Lung (tissue), 12 donors: ENCODE data around the gene C19orf53. TPM values are rescaled to one million over a fixed set of nuclear protein-coding genes. Genes with fewer than 3 reads are reported as not detected.

ENCODE experiments used
- ATAC-seq: fragments of 200-7000 bp; cut with Tn5 transposase; one replicate; pipeline ENCODE4 v1.9.1; 2020; ENCODE audit warnings: moderate number of reproducible peaks; ENCODE audit not compliant: insufficient read depth, low FRiP score
- DNase-seq, 3 donors: peaks; one replicate each; pipeline ENCODE4 v3.0.0-alpha.2; 2013 to 2017
- H3K27ac ChIP-seq, 2 donors: one replicate each; pipeline ENCODE4 v1.5.1; 2013; ENCODE audit warnings: mild to moderate bottlenecking in 2 of 2, moderate library complexity in 2 of 2, control low read depth in 1 of 2, inconsistent platforms in 1 of 2, low read depth in 1 of 2, low read length in 1 of 2
- H3K27me3 ChIP-seq, 3 donors: one replicate each; pipeline ENCODE4 v1.5.1; 2013; ENCODE audit warnings: low read length in 2 of 3; ENCODE audit not compliant: control insufficient read depth in 3 of 3, insufficient read depth in 3 of 3
- H3K36me3 ChIP-seq, 4 donors: one replicate each; pipeline ENCODE4 v1.5.1; 2013; ENCODE audit warnings: low read length in 4 of 4, mild to moderate bottlenecking in 1 of 4, moderate library complexity in 1 of 4; ENCODE audit not compliant: control insufficient read depth in 4 of 4, insufficient read depth in 4 of 4
- H3K4me1 ChIP-seq, 5 donors: one replicate each; pipeline ENCODE4 v1.5.1; 2013; ENCODE audit warnings: low read length in 5 of 5, mild to moderate bottlenecking in 2 of 5, moderate library complexity in 1 of 5; ENCODE audit not compliant: control insufficient read depth in 5 of 5, insufficient read depth in 5 of 5
- H3K4me3 ChIP-seq: one replicate; pipeline ENCODE4 v1.5.1; 2013; ENCODE audit warnings: mild to moderate bottlenecking, control low read depth, moderate library complexity
- H3K9ac ChIP-seq, 2 donors: one replicate each; pipeline ENCODE4 v1.5.1; 2013; ENCODE audit warnings: low read length in 2 of 2, control low read depth in 1 of 2; ENCODE audit not compliant: insufficient read depth in 1 of 2
- H3K9me3 ChIP-seq, 4 donors: one replicate each; pipeline ENCODE4 v1.5.1; 2013; ENCODE audit warnings: low read length in 3 of 4, mild to moderate bottlenecking in 1 of 4, moderate library complexity in 1 of 4; ENCODE audit not compliant: control insufficient read depth in 4 of 4, insufficient read depth in 3 of 4
- CTCF ChIP-seq: IDR thresholded peaks from 2 replicates; pipeline ENCODE4 v1.5.1; 2012; ENCODE audit warnings: mild to moderate bottlenecking; ENCODE audit errors: control extremely low read depth, extremely low read depth
- WGBS, 2 donors: extraction: QIAGEN DNeasy Blood & Tissue Kit; methylation state at CpG; one replicate each; pipeline ENCODE4 v1.1.7; 2013; 5-methylcytosine and 5-hydroxymethylcytosine counted together
- polyA plus RNA-seq, 2 donors: library from polyadenylated mRNA; stranded (reverse); fragments of 200-250 nt; gene quantifications; one replicate each; pipeline ENCODE4 v1.2.1, GENCODE V29; 2013
- total RNA-seq, 2 donors: library from RNA; depleted of rRNA in 1 of 2; stranded (reverse); fragments of >200 nt in 1 of 2; gene quantifications; one replicate each; pipeline ENCODE4 v1.2.1, GENCODE V29; 2014 to 2021
- donor health status: control.
- donor health status: control.
- donor health status: Bipolar disorder and iron deficiency.
- donor health status: healthy.
- donor health status: DM: yes; HTN: yes; CAD: no.

The C19orf53 gene
- total and polyA plus RNA-seq, 4 donors: 62.6 to 251 (median 111) TPM

GRCh38 chr19:13765395-13766094 is 8.7 kb upstream of the C19orf53 start:
- H3K4me1 ChIP-seq: peaks cover 0 to 8% (median 0%) of the 10 kb centered on the region in 5 donors
- H3K9me3 ChIP-seq: no peaks in the 10 kb centered on the region
- peak overlapping the region in 1 of 2 donors; percentile 63 for H3K27ac ChIP-seq
- peak overlapping the region; percentile 66 for H3K4me3 ChIP-seq
- ATAC-seq (no peak), DNase-seq (no peak)
- TF ChIP-seq CTCF: no peak
- H3K27me3 ChIP-seq: no peaks in the 10 kb centered on the region
- peak overlapping the region in 1 of 2 donors; percentile 25 for H3K9ac ChIP-seq
- WGBS, 2 donors: 48 to 57% methylated on average over 19 of the region's 19 CpGs
- H3K36me3 ChIP-seq: peaks cover 3 to 35% (median 11%) of the 10 kb centered on the region in 4 donors

GRCh38 chr19:13766095-13766481 is 8.2 kb upstream of the C19orf53 start:
- DNase-seq (no peak), ATAC-seq (no peak)
- H3K4me3 ChIP-seq: no peak overlapping the region
- no peak overlapping the region for H3K9ac ChIP-seq
- peaks cover 3 to 34% (median 11%) of the 10 kb centered on the region in 4 donors for H3K36me3 ChIP-seq
- peak overlapping the region in 1 of 2 donors; percentile 63 for H3K27ac ChIP-seq
- 92 to 95% methylated on average over 3 of the region's 3 CpGs for WGBS, 2 donors
- no peaks in the 10 kb centered on the region for H3K27me3 ChIP-seq
- peaks cover 0 to 8% (median 0%) of the 10 kb centered on the region in 5 donors for H3K4me1 ChIP-seq
- TF ChIP-seq CTCF: no peak
- H3K9me3 ChIP-seq: no peaks in the 10 kb centered on the region

GRCh38 chr19:13768510-13768909 is 5.7 kb upstream of the C19orf53 start:
- Histone ChIP-seq H3K4me1 (peaks cover 0 to 8% (median 0%) of the 10 kb centered on the region in 5 donors), H3K4me3 (no peak overlapping the region), H3K9ac (no peak overlapping the region), H3K27ac (no peak overlapping the region), H3K27me3 (no peaks in the 10 kb centered on the region), H3K36me3 (peaks cover 3 to 22% (median 9%) of the 10 kb centered on the region in 4 donors), H3K9me3 (no peaks in the 10 kb centered on the region)
- ATAC-seq: no peak
- no peak for DNase-seq
- 93 to 94% methylated on average over 19 of the region's 19 CpGs for WGBS, 2 donors
- TF ChIP-seq CTCF: no peak
